GM18499 (cell line): ENCODE results near the gene FZR1.

ENCODE experiments used
- ATAC-seq: cut with Tn5 transposase; IDR thresholded peaks from one replicate; pipeline ENCODE4 v1.9.1; 2021; ENCODE audit warnings: moderate number of reproducible peaks; ENCODE audit not compliant: insufficient read depth, unreplicated experiment

The FZR1 gene

DNA sequence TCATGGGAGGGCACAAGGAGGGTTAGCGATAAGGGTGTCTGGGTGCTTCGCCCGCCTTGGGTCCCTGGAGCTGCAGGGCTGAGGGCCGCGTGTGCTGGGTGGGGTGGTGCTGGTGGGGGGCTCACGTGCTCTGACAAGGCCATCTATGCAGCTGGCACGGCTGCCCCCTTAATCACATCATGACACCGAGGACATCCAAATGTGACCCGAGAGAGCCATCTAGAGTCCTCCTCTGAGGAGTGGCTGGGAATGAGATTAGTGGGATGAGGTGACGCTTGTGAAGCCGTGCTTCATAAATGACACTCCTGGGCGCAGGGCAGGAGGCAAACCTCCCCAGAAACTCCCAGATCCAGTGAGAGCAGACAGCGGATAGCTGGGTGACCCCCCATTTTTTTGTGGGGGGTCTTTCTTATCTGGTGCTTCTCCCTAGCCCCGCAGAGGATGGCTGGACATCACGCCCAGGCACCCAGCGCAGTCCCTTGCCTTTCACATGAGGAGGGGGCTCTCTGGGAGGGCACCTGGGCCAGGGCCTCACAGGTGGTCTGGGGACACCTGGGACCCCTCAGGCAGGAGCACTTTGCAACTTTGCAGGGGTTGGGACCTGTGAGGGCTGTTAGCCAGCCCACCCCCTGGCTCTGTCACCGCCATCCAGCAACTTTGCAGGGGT lies 6.6 kb downstream of the FZR1 start:
- ATAC-seq = no peak

DNA sequence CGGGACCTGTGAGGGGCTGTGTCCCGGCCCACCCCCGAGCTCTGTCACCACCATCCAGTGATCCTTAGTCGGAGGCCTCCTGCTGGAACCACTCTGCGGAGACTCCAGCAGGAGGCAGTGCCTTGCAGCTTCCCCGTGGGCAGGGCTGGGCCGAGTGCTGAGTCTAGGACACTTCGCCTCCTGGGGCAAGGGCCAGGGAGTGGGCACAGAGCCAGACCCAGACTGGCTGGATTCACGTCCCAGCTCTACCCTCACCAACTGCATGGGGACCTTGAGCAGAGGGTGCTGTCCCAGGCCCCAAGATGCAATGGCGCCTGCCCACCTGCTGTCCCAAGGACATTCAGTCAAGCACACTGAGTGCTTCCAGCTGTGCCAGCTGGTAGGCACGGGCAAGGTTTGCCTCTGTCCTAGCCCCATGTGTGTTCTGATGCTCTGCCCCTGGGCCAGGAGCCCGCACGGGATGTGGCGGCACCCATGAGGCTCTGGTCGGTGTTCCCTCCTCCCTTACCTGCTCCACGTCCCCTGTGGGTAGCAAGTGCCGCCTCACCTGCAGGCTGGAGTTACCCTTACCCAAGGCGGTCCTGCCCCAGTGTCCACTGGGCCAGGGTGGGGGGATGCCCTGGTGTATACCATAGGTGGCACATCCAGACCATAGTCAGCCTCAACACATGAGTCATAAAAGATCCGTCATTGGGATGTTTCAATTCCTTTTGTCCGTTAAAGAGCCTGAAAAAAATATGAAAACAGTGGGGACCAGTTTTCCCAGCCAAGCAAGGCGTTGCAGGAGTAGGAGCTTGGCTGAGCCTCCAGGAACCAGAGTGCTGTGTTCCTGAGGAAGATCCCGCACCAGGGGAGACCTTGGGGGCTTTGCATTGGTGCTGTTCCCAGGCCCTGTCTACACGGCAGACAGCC lies 7.4 kb downstream of the FZR1 start:
- ATAC-seq = no peak

DNA sequence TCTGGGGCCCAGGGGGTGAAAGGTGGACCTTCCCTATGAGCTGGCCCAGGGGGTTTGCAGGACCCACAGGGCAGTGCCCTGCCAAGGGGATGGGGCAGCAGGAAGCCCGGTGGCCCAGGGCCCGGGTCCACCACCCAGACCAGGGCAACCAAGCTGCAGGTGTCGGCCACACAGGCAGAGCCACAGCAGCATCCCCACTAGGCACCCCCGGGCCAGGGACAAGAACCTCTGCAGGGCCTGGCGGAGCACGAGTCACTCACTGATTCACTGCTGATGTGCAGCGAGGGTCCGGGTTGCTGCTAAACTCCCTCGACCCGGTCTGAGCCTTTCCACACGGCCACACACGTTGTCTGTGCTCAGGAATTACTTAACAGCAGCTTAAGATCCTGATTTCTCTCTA lies 8.8 kb downstream of the FZR1 start:
- no peak for ATAC-seq

DNA sequence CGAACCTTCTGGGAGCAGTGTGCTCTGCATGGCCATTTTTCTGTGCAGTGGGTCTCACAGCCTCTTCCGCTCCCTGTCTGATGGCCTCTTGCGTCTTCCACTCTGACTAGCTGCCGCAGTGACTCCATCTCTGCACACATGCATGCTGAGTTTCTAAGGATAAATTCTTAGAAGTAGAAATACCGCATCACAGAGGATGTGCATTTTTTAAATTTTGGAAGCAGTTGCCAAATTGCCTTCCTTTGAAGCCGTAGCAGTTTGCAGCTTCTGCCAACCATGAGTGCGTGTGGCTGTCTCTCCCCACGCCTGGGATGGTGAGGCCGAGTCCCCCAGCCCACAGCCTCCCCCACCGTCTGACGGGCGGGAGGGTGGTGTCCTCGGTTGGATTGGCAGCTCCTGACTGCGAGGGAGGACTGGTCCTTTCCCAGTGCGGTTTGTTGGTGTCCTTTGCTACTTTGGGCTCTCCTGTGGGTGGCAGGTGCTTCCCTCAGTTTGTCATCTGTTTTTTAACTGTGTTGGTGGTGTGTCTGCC lies 9.8 kb downstream of the FZR1 start:
- no peak for ATAC-seq

DNA sequence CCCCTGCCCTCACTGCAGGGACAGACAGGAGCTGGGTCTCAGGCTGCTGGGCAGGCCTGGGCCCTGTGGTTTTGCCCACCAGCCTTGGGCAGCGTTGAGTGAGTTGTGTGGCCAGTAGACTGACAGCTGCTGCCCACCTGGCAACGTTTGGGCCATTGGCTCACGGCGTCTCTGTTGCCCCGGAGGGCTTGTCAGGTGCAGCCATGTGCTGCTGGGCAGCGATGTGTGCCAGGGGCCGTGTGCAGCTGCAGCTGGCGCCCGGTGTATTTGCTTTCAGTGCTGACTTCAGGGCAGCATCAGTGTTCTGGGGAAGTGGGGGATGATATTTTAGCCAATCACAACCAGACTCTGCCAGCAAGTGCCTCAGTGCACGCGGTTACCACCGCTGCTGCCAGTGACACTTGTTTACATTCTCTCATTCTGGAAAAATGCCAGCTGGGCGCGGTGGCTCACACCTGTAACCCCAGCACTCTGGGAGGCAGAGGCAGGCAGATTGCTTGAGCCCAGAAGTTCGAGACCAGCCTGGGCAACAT lies 10.6 kb downstream of the FZR1 start:
- ATAC-seq = no peak

DNA sequence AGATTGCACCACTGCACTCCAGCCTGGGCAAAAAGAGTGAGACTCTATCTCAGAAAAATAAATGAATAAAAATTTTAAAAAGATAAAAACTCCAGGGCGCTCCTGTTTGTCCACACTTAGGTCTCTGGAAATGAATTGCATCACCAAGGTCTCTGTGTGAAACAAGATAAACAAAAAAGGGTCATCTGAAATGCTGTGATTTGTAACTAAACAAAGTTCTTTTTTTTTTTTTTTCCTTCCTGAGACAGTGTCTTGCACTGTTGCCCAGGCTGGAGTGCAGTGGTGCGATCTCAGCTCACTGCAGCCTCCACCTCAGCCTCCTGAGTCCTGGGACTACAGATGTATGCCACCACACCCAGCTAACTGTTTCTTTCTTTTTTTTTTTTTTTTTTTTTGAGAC lies 11.5 kb downstream of the FZR1 start:
- ATAC-seq = no peak

DNA sequence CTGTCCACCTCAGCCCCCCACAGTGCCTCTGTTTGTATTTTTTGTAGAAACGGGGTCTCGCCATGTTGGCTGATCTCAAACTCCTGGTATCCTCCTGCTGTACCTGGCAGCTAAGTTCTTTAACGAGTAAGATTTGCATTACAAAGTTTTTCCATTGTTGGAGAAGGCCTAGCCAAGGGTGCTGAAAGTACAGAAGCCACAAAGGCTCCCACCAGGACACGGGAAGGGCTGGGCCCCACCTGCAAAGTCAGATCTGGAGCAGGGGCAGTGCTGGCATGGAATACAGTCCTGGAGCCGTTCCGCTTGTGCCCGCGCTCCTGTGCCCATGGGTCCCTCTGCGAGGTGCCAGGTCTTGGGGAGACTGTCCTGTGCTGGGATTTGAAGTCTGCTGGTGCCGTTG lies 12.1 kb downstream of the FZR1 start:
- no peak for ATAC-seq

DNA sequence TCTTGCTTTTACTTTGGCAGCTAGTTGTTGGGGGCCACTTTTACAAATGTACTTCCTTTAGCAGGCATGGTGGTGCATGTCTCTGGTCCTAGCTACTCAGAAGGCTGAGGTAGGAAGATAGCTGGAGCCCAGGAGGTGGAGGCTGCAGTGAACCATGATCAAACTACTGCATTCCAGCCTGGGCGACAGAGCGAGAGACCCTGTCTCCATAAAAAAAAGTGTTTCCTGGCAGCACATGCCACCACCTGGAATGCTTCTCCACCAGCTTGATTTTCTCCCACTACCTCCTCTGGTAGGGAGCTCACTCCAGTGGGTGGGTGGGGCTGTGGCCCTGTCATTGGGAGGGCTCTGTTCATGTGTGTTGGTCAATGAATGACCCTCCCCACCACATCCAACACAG lies 12.5 kb downstream of the FZR1 start:
- no peak for ATAC-seq

DNA sequence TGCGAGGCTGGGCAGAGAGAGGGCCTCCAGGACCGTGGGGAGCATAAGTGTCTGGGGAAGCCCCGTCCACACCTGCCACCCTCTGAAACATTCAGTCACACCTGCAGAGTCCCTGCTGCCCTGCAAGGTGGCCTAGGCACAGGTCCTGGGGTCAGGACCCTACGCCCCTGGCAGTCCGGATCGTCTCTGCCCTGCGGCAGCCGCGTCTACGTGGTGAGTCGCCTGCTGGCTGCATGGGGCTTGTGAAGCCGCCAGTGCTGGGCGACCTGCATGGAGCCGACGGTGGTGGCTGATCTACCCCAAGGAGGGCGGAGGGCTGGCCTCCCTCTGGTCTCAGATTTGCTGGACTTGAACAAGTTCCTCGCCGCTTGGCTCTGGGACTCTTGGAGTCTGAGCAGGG lies 13.0 kb downstream of the FZR1 start:
- no peak for ATAC-seq

DNA sequence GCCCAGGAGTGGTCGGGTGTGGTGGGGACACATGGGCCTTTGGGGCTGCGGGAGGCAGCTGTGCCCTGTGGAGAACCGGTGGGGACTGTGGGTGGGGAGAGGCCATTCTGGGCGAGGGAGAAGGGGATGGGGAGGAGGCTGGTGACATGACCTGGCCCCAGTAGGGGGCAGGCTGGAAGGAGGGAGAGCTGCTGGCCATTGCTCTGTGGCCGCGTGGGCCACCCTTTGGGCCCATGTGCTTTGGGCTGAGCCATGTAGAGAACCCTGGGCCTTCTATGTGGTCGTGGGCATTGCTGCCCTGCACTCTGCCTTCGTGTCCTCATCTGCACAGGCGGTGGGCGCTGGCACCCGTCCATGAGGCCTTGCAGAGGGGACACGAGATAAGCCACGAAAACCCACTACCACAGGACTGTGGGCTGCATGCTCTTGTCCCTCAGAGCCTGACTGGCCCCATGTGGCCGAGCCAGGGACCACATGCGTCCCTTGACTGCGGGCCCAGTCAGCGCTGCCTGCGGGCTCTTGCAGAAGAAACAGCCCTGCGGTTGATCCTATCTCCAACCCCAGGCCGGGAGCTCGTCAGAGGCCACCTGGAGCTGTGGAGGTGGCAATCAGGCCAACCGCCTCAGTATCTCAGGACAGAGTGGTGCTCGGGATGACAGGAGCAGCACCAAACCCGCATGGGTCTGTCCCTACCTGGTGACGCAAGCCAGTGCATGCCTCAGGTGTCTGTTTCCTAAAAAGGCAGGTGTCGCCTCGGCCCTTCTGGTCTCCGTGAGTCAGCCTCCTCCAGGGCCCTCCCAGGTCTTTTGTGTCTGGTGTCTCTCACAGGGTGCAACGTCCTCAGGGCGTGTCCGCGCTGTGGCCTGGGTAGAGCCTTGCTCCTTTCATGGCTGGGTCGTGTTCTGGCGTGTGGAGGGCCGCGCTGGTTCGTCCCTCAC lies 14.3 kb downstream of the FZR1 start:
- ATAC-seq = no peak

DNA sequence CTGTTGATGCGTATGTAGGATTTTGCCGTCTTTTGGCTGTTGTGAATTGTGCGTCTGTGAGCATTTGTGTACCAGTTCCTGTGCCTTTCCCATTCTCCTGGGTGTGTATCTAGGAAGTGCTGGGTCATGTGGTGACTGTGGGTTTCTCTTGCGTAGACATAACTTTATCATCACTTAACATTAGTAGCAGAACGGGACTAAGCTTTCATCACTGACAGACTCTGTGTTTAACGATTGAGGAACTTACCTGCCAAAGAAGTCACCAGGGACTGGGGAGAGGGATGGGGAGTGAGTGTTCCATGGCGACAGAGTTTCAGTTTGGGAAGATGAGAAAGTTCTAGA lies 15.0 kb downstream of the FZR1 start:
- ATAC-seq = no peak

DNA sequence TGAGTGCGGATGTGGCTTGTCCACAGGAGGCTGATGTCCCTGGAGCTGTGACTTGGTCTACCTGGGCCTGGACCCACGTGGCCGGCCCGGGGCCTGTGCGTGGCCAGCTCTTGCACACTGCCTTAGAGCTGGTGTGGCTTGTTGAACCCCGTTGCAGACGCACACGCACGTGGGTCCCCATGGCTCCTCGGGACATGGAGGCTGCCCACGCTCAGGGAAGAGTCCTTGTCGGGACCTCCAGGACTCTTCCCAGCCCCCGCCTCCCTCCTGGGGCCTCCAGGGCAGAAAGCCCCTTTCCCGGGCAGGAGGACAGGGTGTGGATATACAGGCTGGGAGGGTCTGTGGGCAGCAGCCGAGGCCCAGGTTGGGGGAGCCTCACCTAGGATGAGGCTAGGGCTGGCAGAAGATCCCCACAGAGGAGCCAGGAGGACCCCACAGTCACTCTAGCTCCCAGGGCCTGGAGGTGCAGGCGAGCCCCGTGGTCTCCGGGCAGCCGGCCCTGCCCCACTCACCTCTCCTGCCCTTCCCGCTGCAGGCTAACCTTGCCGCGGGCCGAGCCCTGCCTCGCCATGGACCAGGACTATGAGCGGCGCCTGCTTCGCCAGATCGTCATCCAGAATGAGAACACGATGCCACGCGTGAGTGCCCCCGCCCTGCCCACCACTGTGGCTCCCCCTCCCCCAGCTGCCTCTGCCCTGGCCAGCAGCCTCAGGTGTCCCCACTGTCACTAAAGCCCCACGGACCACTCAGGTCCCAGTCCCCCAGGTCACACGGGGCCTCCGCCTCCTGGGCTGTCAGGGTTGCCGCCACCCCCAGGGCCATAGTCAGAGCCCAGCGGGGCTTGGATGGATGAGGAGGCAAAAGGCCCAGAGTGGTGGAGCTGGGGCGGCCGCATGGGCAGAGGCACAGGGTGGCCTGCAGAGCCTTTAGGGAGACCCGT lies 16.6 kb downstream of the FZR1 start:
- no peak for ATAC-seq

DNA sequence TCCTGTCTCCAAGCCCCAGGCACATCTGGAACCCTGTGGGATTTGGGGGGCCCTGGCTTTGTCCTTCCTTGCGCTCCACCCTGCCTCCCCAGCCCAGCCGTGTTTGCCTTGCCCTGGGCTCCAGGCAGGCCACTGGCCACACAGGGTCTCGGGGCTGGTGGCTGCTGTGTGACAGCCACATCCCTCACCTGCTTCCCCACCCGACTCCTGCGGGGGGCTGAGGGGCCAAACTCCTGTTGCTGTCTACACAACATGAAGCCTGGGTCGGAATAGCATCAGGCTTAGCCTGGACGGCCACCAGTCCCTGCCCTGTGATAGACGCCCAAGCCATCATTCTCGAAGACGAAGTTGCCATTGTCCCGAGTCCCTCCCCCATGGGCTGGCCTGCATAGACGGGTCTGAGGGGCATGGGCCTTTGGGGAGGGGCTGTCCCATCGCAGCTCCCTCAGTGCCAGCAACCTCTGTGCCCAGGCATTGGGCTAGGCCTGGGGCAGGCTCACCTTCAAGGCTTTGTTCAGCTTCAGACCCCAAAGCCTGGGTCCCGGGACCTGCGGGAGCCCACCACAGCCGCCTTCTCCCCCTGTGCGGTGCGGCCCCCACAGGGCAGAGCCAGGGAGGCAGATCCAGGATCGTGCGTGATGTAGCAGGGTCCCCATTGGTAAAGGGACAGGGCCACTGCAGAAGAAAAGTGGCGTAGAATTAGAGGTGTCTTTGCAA lies 17.4 kb downstream of the FZR1 start:
- no peak for ATAC-seq

DNA sequence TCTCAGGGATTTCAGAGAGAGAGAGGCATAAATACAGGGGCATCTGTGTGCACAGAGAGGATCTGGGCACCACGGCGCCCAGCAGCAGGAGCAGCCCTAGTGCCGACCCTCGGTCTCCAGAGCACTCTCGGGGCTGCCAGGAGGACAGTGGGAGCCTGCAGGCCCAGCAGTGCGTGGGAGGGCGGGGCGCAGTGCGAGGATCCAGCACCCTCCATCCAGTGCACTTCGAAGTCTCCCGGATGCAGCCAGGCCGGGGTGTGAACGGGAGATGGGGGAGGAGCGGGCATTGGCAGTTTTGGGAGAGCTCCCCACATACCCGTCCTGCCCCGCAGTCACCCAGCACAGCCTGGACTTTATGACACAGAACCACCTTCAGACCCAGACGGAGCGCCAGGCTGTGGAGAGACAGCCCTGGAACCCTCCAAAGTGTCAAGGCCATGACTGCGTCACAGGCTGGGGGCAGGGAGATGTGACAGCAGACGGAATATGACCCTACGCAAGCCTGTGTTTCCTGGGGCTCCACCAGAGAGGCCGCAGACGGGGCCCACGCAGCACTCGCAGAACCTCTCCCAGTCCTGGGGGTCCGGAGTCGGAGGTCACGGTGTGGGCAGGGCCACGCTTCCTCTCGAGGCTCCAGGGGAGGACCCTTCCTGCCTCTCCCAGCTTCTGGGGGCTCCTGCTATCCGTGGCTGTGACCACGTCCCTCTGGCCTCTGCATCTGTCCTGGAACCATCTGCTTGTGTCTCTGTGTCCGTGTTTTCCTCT lies 18.1 kb downstream of the FZR1 start:
- no peak for ATAC-seq

DNA sequence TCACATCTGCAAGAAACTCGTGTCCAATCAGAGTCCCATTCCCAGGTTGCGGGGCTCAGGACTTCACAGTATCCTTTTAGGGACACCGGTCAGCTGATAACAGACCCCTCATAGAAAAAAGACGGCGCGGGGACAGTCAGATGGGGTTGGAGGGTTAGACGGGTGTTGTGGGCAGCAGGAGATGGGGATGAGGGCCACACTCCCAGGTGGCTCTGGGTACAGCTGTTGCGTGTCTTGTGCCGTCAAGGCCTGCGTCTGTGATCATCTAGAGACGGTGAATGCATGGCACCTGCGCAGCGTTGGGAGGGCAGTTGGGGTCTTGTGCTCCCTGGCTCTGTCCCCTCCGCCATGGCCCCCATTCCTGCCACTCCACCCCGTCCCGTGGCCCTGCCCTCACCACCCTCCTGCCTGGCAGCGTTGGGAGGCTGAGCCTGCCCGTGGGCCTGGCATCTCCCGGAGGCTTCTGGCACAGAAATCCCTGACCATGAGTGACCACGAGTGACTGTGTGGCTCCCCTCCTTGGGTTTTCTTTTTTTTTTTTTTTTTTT lies 18.9 kb downstream of the FZR1 start:
- no peak for ATAC-seq

DNA sequence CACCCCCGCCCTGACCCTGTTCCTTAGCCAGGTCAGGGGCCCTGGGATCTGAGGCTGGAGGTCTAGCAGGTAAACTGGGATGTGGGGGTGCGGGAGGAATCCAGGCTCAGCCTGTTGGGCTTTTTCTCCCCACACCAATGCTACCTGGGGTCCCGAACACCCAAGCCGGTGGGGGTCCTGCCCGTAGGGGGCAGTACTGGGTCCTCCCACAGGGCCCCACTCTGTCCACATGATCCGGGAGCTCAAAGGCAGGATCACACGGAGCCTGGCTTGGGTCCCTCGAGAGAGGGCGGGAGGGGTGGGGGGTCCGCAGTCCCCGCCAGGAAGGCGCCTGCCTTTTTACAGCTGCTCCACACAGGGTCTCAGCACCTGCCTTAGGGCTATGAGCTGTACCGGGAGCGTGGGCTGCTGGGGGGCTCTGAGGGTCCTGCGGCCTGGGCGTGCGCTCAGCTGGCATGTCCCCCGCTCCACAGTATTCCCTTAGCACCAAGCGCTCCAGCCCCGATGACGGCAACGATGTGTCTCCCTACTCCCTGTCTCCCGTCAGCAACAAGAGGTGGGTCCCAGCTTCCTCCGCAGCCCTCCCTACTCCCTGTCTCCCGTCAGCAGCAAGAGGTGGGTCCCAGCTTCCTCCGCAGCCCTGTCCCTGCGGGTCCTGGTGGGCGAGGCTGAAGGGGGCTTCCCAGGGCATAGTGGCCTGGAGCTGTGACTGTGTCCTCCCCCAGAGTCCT lies 20.6 kb downstream of the FZR1 start:
- ATAC-seq = no peak
